ENCODE data around the gene LRP5.
A peak's percentile ranks its signal among the peaks of the same experiment; 100 is the strongest.

The LRP5 gene

DNA sequence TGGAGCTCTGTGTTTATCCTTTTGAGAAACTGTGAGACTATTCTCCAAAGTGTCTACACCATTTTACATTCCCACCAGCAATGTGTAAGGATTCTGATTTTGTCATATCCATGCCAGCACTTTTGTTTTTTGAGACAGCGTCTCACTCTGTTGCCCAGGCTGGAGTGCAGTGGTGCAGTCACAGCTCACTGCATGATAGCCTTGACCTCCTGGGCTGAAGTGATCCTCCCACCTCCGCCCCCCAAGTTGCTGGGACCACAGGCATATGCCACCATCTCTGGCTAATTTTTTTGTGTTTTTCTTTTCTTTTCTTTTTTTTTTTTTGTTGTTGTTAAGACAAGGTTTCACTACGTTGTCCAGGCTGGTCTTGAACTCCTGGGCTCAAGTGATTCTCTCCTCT, 183.5 kb downstream of the LRP5 start:
- no peak for DNase-seq (ENCODE audit: low read depth)
- H3K4me3 ChIP-seq (replicated peaks; ENCODE audit: low read depth, low read length), result no peak overlapping the region
- no peak for TF ChIP-seq CTCF (IDR thresholded peaks at IDR 0.05; ENCODE audit: low read length, missing control alignments)

DNA sequence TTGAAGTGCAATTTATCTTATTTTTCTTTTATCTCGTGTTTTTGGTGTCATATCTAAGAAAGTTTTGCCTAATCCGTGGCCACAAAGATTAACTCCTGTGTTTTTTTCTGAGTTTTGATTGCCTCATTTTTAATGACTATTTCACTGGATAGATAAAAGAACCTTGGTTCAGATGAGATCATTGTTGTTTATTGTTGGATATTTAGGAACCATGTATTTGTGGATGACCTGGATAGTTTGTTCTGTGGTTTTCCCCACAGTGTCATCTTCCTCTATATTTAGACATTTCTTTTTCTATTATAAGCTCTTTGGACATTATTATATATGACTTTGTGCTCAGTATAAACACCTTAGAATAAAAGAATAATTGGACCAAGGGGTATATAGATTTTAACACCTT, 185.4 kb downstream of the LRP5 start:
- DNase-seq (ENCODE audit: low read depth), result no peak
- H3K4me3 ChIP-seq (replicated peaks; ENCODE audit: low read depth, low read length), result no peak overlapping the region
- no peak for TF ChIP-seq CTCF (IDR thresholded peaks at IDR 0.05; ENCODE audit: low read length, missing control alignments)

- H3K4me3 ChIP-seq (replicated peaks; ENCODE audit: low read depth, low read length), result no peak overlapping the region
- DNase-seq (ENCODE audit: low read depth), result peak; percentile 22
- no peak for TF ChIP-seq CTCF (IDR thresholded peaks at IDR 0.05; ENCODE audit: low read length, missing control alignments)
Observed at GRCh38 chr11:68498321-68498720, 185.9 kb downstream of the LRP5 start.

Data from fibroblast of pulmonary artery (primary cell).